ENCODE measurements around the gene CIB4.

GRCh38 chr2:26607698-26608097 lies 33.5 kb downstream of the CIB4 start:
- TF ChIP-seq POLR2A (IDR thresholded peaks at IDR 0.05): no peak
- no peak for TF ChIP-seq CTCF (IDR thresholded peaks at IDR 0.05)

Measured in sigmoid colon (tissue), 3 donors.